ENCODE results near the gene FUBP3. TPM values are rescaled to one million over a fixed set of nuclear protein-coding genes. Genes with fewer than 3 reads are reported as not detected.

Gene FUBP3
- total RNA-seq, 4 donors from 2014 or later = 22.4 to 65.6 (median 38.6) TPM

DNA sequence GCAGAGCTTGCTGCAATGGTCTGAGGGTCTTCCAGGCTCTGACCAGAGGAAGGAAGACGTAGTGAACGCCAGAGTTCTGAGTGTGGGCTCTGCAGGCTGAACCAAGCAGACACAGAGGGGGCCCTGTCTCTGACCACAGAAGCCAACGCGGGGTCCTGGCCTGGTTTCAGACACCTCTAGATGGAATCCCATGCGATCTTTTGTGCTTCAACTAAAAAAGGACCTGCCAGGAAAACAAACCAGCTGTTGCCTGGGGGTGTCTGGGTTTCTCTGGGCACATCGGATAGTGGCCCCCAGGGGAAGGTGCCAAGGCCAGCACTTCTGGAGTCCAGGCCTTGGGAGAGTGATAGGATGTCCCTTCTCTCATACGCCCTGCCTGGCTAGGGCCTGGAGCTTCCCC, 97.9 kb downstream of the FUBP3 start:
- TF ChIP-seq, protein P1, sequence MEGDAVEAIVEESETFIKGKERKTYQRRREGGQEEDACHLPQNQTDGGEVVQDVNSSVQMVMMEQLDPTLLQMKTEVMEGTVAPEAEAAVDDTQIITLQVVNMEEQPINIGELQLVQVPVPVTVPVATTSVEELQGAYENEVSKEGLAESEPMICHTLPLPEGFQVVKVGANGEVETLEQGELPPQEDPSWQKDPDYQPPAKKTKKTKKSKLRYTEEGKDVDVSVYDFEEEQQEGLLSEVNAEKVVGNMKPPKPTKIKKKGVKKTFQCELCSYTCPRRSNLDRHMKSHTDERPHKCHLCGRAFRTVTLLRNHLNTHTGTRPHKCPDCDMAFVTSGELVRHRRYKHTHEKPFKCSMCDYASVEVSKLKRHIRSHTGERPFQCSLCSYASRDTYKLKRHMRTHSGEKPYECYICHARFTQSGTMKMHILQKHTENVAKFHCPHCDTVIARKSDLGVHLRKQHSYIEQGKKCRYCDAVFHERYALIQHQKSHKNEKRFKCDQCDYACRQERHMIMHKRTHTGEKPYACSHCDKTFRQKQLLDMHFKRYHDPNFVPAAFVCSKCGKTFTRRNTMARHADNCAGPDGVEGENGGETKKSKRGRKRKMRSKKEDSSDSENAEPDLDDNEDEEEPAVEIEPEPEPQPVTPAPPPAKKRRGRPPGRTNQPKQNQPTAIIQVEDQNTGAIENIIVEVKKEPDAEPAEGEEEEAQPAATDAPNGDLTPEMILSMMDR (IDR thresholded peaks at IDR 0.05) = no peak
- TF ChIP-seq POLR2A (IDR thresholded peaks at IDR 0.05) = no peak
- Histone ChIP-seq H3K36me3 (no peaks in the 10 kb centered on the region), H3K4me3 (no peak overlapping the region), H3K9me3 (no peaks in the 10 kb centered on the region), H3K4me1 (peaks cover 0 to 5% of the 10 kb centered on the region in 2 donors), H3K27me3 (no peaks in the 10 kb centered on the region), H3K27ac (no peak overlapping the region)
- intact Hi-C loops (cut with DNase I; ENCODE audit: low total_unique reads) = no loop called here
- no peak for DNase-seq

DNA sequence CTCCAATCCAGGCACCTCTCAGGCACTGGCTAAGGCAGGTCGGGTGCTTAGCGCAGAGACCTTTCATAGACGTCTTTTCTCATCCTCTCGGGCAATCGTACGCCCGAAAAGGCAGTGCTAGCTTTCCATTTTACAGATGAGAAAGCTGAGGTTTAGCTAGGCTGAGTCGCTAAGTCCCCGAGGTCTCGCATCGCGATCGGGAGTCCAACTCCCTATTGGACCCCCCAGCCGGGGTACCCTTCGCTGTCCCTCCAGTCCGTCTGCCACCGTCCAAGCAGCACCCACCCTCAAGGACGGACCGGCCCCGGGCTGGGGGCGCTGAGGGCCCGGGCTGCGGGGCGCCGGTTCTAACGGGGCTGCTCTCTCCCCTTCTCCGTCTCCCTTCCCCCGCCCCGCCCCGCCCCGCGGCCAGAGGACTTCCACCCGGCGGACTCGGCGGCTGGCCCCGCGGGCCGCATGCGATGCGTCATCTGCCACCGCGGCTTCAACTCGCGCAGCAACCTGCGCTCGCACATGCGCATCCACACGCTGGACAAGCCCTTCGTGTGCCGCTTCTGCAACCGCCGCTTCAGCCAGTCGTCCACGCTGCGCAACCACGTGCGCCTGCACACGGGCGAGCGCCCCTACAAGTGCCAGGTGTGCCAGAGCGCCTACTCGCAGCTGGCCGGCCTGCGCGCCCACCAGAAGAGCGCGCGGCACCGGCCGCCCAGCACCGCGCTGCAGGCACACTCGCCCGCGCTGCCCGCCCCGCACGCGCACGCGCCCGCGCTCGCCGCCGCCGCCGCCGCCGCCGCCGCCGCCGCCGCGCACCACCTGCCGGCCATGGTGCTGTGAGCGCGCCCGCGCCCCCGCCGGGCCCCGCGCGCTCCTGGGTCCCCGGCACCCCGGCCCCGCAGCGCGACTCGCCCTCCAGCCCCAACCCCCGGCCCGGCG, 101.7 kb downstream of the FUBP3 start:
- TF ChIP-seq, protein P1 (IDR thresholded peaks at IDR 0.05) = no peak
- TF ChIP-seq POLR2A (IDR thresholded peaks at IDR 0.05) = no peak
- Histone ChIP-seq H3K36me3 (no peaks in the 10 kb centered on the region), H3K4me3 (peak overlapping the region; percentile 28 to 50), H3K27me3 (no peaks in the 10 kb centered on the region), H3K4me1 (peaks cover 0 to 5% of the 10 kb centered on the region in 2 donors), H3K9me3 (no peaks in the 10 kb centered on the region), H3K27ac (no peak overlapping the region)
- intact Hi-C loops (cut with DNase I; ENCODE audit: low total_unique reads) = loop anchor here (5.0 kb wide), 1 partner anchor 219 kb away; no protein-coding TSS in a partner anchor
- peak; percentile 58 to 70 for DNase-seq

DNA sequence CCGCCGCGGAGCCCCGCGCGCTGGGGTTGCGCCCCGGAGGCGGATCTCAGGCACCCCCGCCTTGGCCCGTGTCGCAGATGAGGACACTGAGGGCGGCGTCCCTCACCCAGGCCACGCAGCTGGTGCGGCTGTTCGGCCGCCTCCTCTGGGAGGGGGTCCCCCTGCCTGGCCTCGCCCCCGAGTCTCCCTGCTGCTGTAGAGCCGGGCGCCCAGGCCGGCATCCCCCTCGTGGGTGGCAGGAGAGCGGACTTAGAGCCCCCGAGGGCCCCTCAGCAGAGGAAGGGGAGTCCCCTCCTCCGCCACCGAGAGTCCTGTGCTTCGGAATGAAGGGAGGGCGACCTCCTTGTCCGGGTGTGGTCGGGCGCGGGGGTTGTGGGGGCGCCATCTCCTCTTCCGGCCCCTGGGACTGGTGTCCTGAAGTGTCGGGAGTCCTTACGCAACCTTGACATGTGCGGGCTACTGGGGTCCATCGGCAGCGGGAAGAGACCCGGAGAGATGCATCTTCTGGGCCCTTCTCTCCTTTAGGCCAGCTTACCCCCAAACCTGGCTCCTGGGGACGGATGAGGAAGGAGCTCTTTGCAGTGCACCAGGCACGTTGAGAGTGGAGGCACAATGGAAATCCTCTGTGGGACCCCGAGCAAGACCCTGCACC, 102.5 kb downstream of the FUBP3 start:
- Histone ChIP-seq H3K4me1 (peaks cover 0 to 5% of the 10 kb centered on the region in 2 donors), H3K27ac (no peak overlapping the region), H3K4me3 (peak overlapping the region; percentile 15 to 50), H3K27me3 (no peaks in the 10 kb centered on the region), H3K36me3 (no peaks in the 10 kb centered on the region), H3K9me3 (no peaks in the 10 kb centered on the region)
- DNase-seq = no peak
- no peak for TF ChIP-seq POLR2A (IDR thresholded peaks at IDR 0.05)
- TF ChIP-seq, protein P1 (IDR thresholded peaks at IDR 0.05) = no peak
- intact Hi-C loops (cut with DNase I; ENCODE audit: low total_unique reads) = loop anchor here (5.0 kb wide), 1 partner anchor 220 kb away; no protein-coding TSS in a partner anchor

DNA sequence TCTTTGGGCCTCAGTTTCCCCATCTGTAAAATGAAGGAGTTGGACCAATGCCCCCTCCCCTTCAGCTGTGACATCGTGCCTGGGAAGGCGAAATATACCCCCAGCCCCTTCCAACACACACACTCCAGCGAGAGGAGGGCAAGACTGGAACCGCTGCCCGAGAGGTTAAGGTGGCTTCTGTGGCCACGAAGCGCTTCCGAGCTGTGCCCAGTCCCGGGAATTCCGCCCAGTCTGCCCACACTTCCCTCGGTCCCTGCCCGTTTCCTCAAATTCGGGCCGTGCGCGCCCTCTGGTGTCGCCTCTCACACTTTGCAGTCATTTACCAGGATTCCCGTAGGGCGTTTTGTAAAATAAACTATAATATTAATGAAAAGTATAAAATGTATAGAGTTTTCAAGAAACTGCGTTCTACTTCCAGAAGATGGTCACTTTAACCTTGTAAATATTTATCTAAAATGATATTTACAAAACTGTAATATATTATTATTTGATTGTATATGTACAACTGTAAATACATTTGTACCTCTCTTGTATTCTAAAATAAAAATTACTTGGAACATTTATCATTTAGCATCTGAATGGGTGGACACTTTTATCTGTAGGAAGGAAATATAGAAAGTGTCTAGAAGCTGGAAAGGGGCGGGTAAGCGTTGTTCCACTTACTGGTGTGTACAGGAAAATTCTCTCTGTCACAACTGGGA, 103.2 kb downstream of the FUBP3 start:
- Histone ChIP-seq H3K36me3 (no peaks in the 10 kb centered on the region), H3K4me1 (peaks cover 0 to 5% of the 10 kb centered on the region in 2 donors), H3K9me3 (no peaks in the 10 kb centered on the region), H3K27me3 (no peaks in the 10 kb centered on the region), H3K27ac (no peak overlapping the region), H3K4me3 (peak overlapping the region; percentile 15 to 50)
- peak; percentile 66 to 68 for DNase-seq
- intact Hi-C loops (cut with DNase I; ENCODE audit: low total_unique reads) = loop anchor here (5.0 kb wide), 1 partner anchor 220 kb away; no protein-coding TSS in a partner anchor
- TF ChIP-seq, protein P1 (IDR thresholded peaks at IDR 0.05) = peak; percentile 75 to 82 (median 78)
- TF ChIP-seq POLR2A (IDR thresholded peaks at IDR 0.05) = no peak

Measured in uterus (tissue), 4 donors.